Measurements from ENCODE around the gene ST7L. TPM values are rescaled to one million over a fixed set of nuclear protein-coding genes. Genes with fewer than 3 reads are reported as not detected.
A peak's percentile ranks its signal among the peaks of the same experiment; 100 is the strongest.

ST7L gene
- total and polyA plus RNA-seq, 11 donors, result 6.9 to 20.3 (median 13.7) TPM

DNA sequence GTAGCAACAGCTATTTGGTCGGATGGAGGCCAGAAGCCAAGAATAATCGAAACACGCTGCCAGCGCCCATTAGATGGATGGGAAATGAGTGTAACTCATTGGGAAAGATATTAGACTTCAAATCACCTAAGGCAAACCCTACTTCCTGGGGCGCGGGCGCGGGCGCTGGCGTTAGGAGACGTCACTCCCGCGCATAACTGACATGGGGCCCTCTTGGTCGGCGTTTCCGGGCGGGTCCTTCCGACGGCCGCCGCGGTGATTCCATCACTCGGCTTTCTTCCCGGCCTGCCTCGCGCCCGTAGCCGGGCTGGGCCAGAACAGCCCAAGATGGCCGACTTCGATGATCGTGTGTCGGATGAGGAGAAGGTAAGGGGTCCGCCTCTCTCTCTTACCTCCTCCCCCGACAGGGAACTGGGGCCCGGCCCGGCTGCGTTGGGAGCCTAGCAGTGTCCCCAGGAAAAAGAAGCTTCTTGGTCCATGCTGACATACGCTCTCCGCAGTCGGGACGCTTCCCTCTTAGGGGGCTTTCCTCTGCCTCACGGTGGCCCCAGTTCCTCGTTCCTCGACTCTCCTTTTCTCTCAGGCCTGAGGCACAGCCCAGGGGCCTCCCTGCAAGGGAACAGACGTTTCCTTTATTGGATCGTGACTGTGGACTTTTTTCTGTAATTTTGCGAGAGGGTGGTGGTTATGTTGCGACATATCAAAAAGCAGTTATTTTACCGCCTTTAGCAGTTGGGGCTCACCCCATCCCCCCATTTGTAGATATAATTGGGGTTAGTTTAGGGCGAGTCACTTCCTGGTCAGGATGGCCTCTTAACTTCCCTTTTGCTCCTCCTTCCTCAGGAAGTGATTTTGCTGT, 806 bp upstream of the ST7L start, which contains the start of gene CAPZA1:
Gene CAPZA1 (plus strand): TSS at position 315 of the 859 bp plus-strand sequence. CDS start 13 bp downstream, at position 328.
- DNase-seq, result peak; percentile 93 to 95 (median 94)
- WGBS, 4 donors, result 0 to 1% (median 0%) methylated on average over 33 to 50 of the region's 50 CpGs
- peaks cover 0 to 20% (median 17%) of the 10 kb centered on the region in 9 donors for H3K36me3 ChIP-seq
- ATAC-seq, result peak; percentile 97 to 99 (median 98)
- peak within 1 kb of the TSS; percentile 92 to 100 (median 98) for H3K27ac ChIP-seq
- TF ChIP-seq, protein P1, sequence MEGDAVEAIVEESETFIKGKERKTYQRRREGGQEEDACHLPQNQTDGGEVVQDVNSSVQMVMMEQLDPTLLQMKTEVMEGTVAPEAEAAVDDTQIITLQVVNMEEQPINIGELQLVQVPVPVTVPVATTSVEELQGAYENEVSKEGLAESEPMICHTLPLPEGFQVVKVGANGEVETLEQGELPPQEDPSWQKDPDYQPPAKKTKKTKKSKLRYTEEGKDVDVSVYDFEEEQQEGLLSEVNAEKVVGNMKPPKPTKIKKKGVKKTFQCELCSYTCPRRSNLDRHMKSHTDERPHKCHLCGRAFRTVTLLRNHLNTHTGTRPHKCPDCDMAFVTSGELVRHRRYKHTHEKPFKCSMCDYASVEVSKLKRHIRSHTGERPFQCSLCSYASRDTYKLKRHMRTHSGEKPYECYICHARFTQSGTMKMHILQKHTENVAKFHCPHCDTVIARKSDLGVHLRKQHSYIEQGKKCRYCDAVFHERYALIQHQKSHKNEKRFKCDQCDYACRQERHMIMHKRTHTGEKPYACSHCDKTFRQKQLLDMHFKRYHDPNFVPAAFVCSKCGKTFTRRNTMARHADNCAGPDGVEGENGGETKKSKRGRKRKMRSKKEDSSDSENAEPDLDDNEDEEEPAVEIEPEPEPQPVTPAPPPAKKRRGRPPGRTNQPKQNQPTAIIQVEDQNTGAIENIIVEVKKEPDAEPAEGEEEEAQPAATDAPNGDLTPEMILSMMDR (IDR thresholded peaks at IDR 0.05), result no peak
- TF ChIP-seq POLR2A (IDR thresholded peaks at IDR 0.05), result peak in 1 of 2 donors; percentile 74
- H3K4me3 ChIP-seq, result peak within 1 kb of the TSS; percentile 71 to 99 (median 89)
- H3K9me3 ChIP-seq, result no peaks in the 10 kb centered on the region
- no peaks in the 10 kb centered on the region for H3K27me3 ChIP-seq
- peaks cover 0 to 59% (median 46%) of the 10 kb centered on the region in 12 donors for H3K4me1 ChIP-seq
- intact Hi-C loops (cut with DNase I), result loop anchor here (1.0 to 10.0 kb wide), 12 partner anchors 53 to 227 kb away; partner anchors contain the start of genes RHOC (in 7 of the 10), CTTNBP2NL (in 3 of the 10), MOV10 (in 3 of the 10) and WNT2B (in 2 of the 10)

DNA sequence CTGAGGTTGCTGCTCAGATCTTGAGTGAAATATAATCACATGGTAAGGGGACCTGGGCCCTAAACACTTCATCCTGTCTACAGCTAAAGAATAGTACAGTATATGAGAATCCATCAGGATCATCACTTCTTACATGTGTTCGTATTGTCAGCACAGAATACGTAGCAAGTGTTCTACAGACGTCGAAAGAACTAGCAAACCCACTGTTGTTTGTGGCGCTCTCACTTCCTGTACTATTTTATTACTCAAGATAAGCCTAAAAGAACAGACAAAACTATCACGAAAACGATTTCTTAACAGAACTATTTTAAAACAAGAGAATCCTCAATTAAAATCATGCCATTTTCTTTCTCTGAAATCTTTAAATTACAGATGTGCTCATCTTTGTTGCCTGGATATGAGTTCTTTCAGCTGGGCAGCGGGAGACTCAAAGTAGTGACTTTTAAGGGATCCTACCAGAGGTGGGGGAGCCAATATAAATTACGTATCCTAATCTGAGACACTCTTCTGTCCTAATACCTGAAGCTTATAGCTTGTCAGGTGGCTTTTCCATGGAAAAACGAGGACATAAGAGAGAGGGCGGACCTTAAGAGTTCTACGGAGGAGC, 724 bp downstream of the ST7L start:
- TF ChIP-seq, protein P1 (IDR thresholded peaks at IDR 0.05), result peak in 1 of 12 donors; percentile 1
- TF ChIP-seq POLR2A (IDR thresholded peaks at IDR 0.05), result no peak
- DNase-seq, result no peak
- WGBS, 4 donors, result 1 to 2% (median 2%) methylated on average over 12 of the region's 12 CpGs
- Histone ChIP-seq H3K4me1 (peaks cover 0 to 47% (median 36%) of the 10 kb centered on the region in 12 donors), H3K36me3 (peaks cover 0 to 35% (median 27%) of the 10 kb centered on the region in 9 donors), H3K4me3 (peak overlapping the region; percentile 71 to 99 (median 89)), H3K27ac (peak overlapping the region; percentile 92 to 100 (median 98)), H3K9me3 (no peaks in the 10 kb centered on the region), H3K27me3 (no peaks in the 10 kb centered on the region)
- intact Hi-C loops (cut with DNase I), result loop anchor here (2.0 to 10.0 kb wide), 9 partner anchors 54 to 226 kb away; partner anchors contain the start of genes CTTNBP2NL (in 3 of the 10), RHOC (in 2 of the 10), WNT2B (in 2 of the 10) and MOV10 (in 1 of the 10)
- peak in 1 of 4 donors; percentile 7 for ATAC-seq

DNA sequence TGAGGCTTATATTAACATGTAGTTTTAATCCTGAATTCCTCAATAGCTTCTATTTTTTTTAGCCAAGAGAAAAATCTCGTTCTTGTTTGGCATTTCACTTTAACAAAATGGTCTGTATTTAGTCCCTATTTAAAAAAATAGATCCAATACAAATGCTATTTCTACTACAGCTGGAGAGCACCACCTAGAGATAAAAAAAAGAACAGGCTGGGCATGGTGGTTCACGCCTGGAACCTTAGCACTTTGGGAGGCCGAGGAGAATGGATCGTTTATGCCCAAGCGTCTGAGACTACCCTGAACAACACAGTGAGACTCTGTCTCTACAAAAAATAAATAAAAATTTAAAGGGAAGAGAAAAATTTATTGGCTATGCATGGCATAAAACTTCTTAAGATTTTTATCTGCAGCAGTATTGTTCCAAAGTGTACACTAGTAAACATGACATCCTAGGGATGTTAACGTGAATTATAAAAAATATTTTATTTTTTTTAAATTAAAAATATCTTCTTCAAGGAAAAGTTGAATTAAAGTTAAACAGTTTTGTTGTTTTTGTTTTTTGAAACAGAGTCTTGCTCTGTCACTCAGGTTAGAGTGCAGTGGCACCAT, 4.4 kb downstream of the ST7L start:
- peaks cover 0 to 72% (median 58%) of the 10 kb centered on the region in 9 donors for H3K36me3 ChIP-seq

More for the DNA sequence above, 4.4 kb downstream of the ST7L start:
- no peak for TF ChIP-seq POLR2A (IDR thresholded peaks at IDR 0.05)
- TF ChIP-seq, protein P1 (IDR thresholded peaks at IDR 0.05), result peak in 11 of 12 donors; percentile 4 to 55 (median 35)
- intact Hi-C loops (cut with DNase I), result loop anchor here in 9 of 10 donors (5.0 to 10.0 kb wide), 7 partner anchors 58 to 222 kb away; partner anchors contain the start of genes CTTNBP2NL (in 3 of the 9), WNT2B (in 2 of the 9) and MOV10 (in 1 of the 9)
- peaks cover 0 to 17% (median 9%) of the 10 kb centered on the region in 12 donors for H3K4me1 ChIP-seq
- ATAC-seq (no peak), DNase-seq (no peak)
- no peak overlapping the region for H3K27ac ChIP-seq
- WGBS, 4 donors, result 79 to 85% (median 82%) methylated on average over 6 of the region's 6 CpGs
- H3K4me3 ChIP-seq, result no peak overlapping the region
- H3K9me3 ChIP-seq, result no peaks in the 10 kb centered on the region
- H3K27me3 ChIP-seq, result no peaks in the 10 kb centered on the region

Measured in heart left ventricle (tissue), 16 donors.